Stimulated activated naive CD8-positive, alpha-beta T cell treated with anti-CD3 and anti-CD28 coated beads, Interleukin-15, Interleukin-2, amounts not matched to agents 100 ng/mL and 50 ng/mL, for 24 hours (primary cell): ENCODE measurements around the gene ARF3.

ENCODE experiments used
- H3K27ac Mint-ChIP-seq: one replicate; pipeline ENCODE4 v1.8.0; 2021; ENCODE audit warnings: mild to moderate bottlenecking, mixed read lengths
- H3K27me3 Mint-ChIP-seq: one replicate; pipeline ENCODE4 v1.8.0; 2021; ENCODE audit warnings: mixed read lengths
- H3K36me3 Mint-ChIP-seq: one replicate; pipeline ENCODE4 v1.8.0; 2021; ENCODE audit warnings: low read depth, mixed read lengths
- H3K4me1 Mint-ChIP-seq: one replicate; pipeline ENCODE4 v1.8.0; 2021; ENCODE audit warnings: low read depth, mixed read lengths
- H3K4me3 Mint-ChIP-seq: one replicate; pipeline ENCODE4 v1.8.0; 2021; ENCODE audit warnings: mild to moderate bottlenecking, mixed read lengths
- H3K9me3 Mint-ChIP-seq: one replicate; pipeline ENCODE4 v1.8.0; 2021; ENCODE audit warnings: mixed read lengths

ARF3 gene

GRCh38 chr12:48988030-48988649 is 30.9 kb upstream of the ARF3 start:
- Mint-ChIP-seq H3K27me3 (peaks cover 65% of the 10 kb centered on the region), H3K4me3 (no peak overlapping the region)

GRCh38 chr12:48986720-48987291 is 29.5 kb upstream of the ARF3 start:
- Mint-ChIP-seq H3K4me1 (peaks cover 5% of the 10 kb centered on the region), H3K27ac (no peak overlapping the region), H3K36me3 (no peaks in the 10 kb centered on the region), H3K27me3 (peaks cover 74% of the 10 kb centered on the region), H3K9me3 (no peaks in the 10 kb centered on the region), H3K4me3 (no peak overlapping the region)

More at GRCh38 chr12:48988030-48988649, 30.9 kb upstream of the ARF3 start:
- H3K9me3 Mint-ChIP-seq, result no peaks in the 10 kb centered on the region
- no peaks in the 10 kb centered on the region for H3K36me3 Mint-ChIP-seq
- H3K4me1 Mint-ChIP-seq, result no peaks in the 10 kb centered on the region
- no peak overlapping the region for H3K27ac Mint-ChIP-seq

DNA sequence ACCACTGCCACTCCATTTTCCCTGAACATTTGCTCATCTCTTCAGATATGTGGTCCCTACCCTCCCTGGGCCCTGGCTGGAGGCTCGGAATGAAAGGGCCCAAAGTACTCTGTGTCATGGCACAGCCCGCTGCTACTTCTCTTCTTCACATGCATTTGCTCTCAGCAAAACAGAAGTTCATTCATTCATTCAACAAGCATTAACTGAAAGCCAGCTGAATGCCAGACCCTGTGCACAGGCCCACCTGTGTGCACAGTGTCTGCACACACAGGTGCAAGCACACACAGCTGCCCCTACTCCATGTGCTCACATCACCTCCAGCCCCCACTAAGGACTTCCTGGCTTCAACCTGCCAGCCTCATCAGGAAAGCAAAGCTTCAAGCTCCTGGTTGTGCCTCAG is 28.6 kb upstream of the ARF3 start:
- peaks cover 82% of the 10 kb centered on the region for H3K27me3 Mint-ChIP-seq
- H3K4me1 Mint-ChIP-seq, result peaks cover 14% of the 10 kb centered on the region
- H3K27ac Mint-ChIP-seq, result no peak overlapping the region
- H3K36me3 Mint-ChIP-seq, result no peaks in the 10 kb centered on the region
- no peaks in the 10 kb centered on the region for H3K9me3 Mint-ChIP-seq
- H3K4me3 Mint-ChIP-seq, result no peak overlapping the region

DNA sequence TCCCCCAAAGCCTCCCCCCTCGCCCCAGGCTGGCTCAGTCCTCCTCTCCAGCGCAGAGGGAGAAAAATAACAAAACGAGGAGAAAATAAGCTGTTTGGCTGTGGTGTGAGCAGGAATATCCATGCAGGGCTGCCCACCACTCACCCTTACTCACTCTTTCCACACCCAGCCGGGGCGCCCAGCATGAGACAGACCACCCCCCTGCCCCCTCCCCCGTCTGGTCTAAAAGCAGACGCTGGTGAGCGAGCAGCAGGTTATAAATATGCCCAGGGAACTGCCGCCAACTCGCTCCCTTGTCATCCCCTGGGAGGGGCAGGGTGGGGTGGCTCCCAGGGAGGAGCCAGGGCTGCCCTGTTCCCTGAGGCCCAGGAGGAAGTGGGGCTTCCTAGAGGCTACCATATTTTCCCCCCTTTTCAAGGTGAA is 28.2 kb upstream of the ARF3 start:
- Mint-ChIP-seq H3K36me3 (no peaks in the 10 kb centered on the region), H3K27me3 (peaks cover 82% of the 10 kb centered on the region), H3K27ac (no peak overlapping the region), H3K4me1 (peaks cover 18% of the 10 kb centered on the region), H3K4me3 (no peak overlapping the region), H3K9me3 (no peaks in the 10 kb centered on the region)

DNA sequence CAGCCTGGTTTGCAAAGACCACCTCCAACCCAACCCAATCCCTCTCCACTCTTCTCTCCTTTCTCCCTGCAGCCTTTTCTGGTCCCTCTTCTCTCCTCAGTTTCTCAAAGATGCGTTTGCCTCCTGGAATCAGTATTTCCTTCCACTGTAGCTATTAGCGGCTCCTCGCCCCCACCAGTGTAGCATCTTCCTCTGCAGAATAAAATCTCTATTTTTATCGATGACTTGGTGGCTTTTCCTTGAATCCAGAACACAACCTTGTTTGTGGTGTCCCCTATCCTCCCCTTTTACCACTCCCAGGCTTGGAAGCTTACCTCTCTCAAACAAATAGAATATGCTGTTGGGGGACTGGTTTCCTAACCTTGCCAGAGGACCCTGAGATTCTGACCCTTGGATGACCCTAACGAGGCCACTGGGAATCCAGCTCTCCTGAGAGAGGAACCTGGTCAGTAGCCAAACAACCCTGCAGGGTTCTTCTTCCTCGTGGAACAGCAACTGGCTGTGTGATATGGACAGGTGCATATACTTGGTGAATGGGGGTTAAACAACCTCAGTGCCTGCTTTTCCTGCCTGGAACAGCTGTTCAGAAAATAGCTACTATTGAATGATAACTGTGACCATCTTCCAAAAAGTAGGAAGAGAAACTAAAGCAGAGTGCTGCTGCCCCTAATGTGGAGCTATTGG is 25.3 kb upstream of the ARF3 start:
- no peak overlapping the region for H3K27ac Mint-ChIP-seq

DNA sequence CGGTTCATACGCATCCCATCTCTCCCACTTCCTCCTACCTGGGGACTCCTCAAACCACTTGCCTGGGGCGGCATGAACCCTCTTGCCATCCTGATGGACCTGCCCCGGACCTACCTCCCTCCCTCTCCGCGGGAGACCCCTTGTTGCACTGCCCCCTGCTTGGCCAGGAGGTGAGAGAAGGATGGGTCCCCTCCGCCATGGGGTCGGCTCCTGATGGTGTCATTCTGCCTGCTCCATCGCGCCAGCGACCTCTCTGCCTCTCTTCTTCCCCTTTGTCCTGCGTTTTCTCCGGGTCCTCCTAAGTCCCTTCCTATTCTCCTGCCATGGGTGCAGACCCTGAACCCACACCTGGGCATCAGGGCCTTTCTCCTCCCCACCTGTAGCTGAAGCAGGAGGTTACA is 24.5 kb upstream of the ARF3 start:
- Mint-ChIP-seq H3K9me3 (no peaks in the 10 kb centered on the region), H3K27me3 (peaks cover 82% of the 10 kb centered on the region), H3K36me3 (no peaks in the 10 kb centered on the region), H3K27ac (peak overlapping the region; percentile 70), H3K4me3 (peak overlapping the region; percentile 66), H3K4me1 (peaks cover 50% of the 10 kb centered on the region)

More for the DNA sequence above, 25.3 kb upstream of the ARF3 start:
- Mint-ChIP-seq H3K27me3 (peaks cover 80% of the 10 kb centered on the region), H3K4me3 (no peak overlapping the region), H3K4me1 (peaks cover 42% of the 10 kb centered on the region), H3K9me3 (no peaks in the 10 kb centered on the region), H3K36me3 (no peaks in the 10 kb centered on the region)

- H3K36me3 Mint-ChIP-seq, result no peaks in the 10 kb centered on the region
These were observed 23.9 kb upstream of the ARF3 start for GRCh38 chr12:48980953-48981756.

GRCh38 chr12:48980389-48980952 is 23.2 kb upstream of the ARF3 start:
- no peaks in the 10 kb centered on the region for H3K36me3 Mint-ChIP-seq
- peak overlapping the region; percentile 66 for H3K4me3 Mint-ChIP-seq
- peaks cover 87% of the 10 kb centered on the region for H3K27me3 Mint-ChIP-seq
- peaks cover 52% of the 10 kb centered on the region for H3K4me1 Mint-ChIP-seq
- H3K9me3 Mint-ChIP-seq, result no peaks in the 10 kb centered on the region
- H3K27ac Mint-ChIP-seq, result no peak overlapping the region

More at GRCh38 chr12:48980953-48981756, 23.9 kb upstream of the ARF3 start:
- H3K4me3 Mint-ChIP-seq, result peak overlapping the region; percentile 66
- H3K4me1 Mint-ChIP-seq, result peaks cover 52% of the 10 kb centered on the region
- H3K27me3 Mint-ChIP-seq, result peaks cover 87% of the 10 kb centered on the region
- H3K9me3 Mint-ChIP-seq, result no peaks in the 10 kb centered on the region
- H3K27ac Mint-ChIP-seq, result peak overlapping the region; percentile 70

DNA sequence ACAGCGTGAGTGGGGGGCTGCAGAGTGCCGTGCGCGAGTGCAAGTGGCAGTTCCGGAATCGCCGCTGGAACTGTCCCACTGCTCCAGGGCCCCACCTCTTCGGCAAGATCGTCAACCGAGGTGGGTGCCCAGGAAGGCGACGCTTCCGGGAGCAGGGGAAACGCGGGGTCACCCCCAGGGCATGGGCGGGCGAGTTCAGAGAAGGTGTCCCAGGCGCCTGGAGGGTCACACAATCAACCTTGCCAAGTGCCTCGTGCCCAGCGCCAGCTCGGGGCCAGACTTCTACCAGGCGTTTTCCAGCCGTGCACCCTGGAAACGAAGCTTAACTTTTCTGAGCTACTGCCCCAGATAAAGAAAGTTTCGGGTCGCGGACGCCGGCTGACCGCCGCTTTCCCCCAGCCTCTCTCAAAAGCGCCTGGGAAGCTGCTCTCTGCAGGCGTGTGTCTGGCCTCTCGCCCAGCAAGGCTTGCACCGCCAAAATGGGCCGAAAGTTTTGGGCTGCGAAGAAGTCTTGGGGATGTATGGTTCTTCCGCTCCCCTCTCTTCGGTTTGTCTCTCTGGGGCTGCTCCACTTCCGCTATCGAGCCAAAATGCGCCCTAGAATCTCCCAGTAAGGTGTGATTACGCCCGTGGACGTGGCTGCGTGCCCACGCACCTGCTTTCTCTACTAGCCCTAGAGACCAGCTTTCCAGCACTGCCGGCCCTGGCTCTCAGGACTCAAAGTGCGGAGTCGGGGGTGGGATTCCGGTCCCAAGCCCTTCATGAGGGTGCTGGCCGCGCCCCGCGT is 22.5 kb upstream of the ARF3 start:
- peak overlapping the region; percentile 66 for H3K4me3 Mint-ChIP-seq
- no peaks in the 10 kb centered on the region for H3K36me3 Mint-ChIP-seq
- no peak overlapping the region for H3K27ac Mint-ChIP-seq
- no peaks in the 10 kb centered on the region for H3K9me3 Mint-ChIP-seq
- H3K27me3 Mint-ChIP-seq, result peaks cover 87% of the 10 kb centered on the region
- H3K4me1 Mint-ChIP-seq, result peaks cover 52% of the 10 kb centered on the region

DNA sequence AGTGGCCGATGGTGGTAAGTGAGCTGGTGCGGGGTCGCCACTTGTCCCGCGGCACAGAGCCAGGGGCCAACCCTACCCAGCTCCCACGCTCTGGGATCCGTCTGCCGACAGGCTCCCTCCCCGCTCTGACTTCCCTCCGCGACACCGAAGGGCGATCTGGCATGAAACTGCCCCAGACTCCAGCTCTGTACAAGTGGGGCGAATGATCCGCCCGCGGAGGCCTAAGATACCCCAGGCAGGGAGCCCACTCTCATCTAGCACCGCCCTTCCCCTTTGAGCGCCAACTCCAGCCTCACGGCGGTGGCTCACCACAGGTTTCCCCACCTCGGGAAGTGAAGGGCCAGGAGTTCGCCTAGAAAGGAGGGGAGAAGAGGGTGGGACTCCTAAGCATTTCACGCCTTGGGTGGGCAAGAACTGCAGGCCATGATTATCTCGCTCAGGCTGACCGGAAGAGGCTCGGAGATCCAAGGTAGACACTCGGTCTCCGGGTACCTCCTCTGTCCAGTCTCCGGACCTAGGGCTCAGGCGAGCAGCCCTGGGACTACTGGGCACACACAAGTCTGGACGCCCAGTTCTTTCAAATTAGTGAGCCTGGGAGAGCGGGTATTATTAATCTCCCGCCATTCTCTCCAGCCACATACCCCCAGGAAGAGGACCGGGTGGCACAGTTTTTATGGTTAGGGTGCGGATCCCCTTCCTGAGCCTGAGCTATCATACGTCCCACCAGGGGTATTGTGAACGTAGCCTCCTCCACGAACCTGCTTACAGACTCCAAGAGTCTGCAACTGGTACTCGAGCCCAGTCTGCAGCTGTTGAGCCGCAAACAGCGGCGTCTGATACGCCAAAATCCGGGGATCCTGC is 21.7 kb upstream of the ARF3 start:
- Mint-ChIP-seq H3K4me3 (peak overlapping the region; percentile 66), H3K27ac (peak overlapping the region; percentile 52), H3K27me3 (peaks cover 86% of the 10 kb centered on the region), H3K9me3 (no peaks in the 10 kb centered on the region), H3K36me3 (no peaks in the 10 kb centered on the region), H3K4me1 (peaks cover 52% of the 10 kb centered on the region)

DNA sequence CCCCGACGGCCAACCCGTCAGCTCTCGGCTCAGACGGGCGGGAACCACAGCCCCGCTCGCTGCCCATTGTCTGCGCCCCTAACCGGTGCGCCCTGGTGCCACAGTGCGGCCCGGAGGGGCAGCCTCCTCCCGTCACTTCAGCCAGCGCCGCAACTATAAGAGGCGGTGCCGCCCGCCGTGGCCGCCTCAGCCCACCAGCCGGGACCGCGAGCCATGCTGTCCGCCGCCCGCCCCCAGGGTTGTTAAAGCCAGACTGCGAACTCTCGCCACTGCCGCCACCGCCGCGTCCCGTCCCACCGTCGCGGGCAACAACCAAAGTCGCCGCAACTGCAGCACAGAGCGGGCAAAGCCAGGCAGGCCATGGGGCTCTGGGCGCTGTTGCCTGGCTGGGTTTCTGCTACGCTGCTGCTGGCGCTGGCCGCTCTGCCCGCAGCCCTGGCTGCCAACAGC is 21.0 kb upstream of the ARF3 start, which contains the start of gene WNT1:
Gene WNT1 (plus strand): TSS at position 32 of the 450 bp plus-strand sequence. CDS start 329 bp downstream, at position 361.
- Mint-ChIP-seq H3K4me1 (peaks cover 53% of the 10 kb centered on the region), H3K27ac (peak within 1 kb of the TSS; percentile 73), H3K27me3 (peaks cover 85% of the 10 kb centered on the region)

DNA sequence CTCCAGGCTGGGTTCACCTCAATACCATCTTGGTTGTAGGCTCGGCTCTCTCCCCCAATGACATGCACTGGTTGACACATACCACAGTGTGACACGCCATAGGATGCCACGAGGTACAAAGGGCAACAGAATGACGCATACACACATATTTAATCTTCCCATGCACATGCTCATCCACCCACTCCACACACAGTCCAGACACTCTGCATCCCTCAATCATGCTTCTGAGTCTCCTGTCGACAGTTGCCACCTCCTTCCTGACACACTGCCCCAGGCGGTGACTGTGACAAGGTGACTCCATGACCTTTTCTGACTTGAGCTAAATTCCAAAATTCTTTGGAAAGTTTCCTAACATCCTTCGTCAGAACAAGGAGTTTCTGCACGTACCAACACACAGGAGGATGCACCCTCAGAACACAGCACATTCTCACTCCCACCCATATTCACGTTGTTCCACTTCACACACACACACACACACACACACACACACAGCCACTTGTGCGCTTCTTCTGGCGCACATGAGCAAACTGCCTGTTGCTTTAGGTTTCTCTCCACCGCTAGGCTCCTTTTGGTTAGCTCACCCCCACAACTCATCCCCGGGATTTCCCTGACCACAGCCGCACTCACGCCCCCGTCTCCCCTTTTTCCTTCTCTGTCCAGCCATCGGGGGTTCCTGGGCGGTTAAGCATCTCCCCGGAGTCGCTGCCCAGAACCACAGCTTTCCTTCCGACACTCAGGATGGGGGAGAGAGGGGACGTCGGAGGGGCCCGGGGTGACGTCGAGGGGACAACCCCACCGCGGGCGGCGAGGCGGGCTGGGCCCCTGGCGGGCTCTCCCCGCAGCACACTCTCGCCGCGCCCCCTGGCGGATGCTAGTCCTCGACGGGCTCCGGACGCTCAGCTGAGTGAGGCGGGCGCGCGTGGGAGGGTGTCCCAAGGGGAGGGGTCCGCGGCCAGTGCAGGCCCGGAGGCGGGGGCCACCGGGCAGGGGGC is 20.3 kb upstream of the ARF3 start:
- peaks cover 61% of the 10 kb centered on the region for H3K4me1 Mint-ChIP-seq
- H3K36me3 Mint-ChIP-seq, result no peaks in the 10 kb centered on the region
- H3K27ac Mint-ChIP-seq, result peak overlapping the region; percentile 73
- H3K4me3 Mint-ChIP-seq, result peak overlapping the region; percentile 69
- H3K9me3 Mint-ChIP-seq, result no peaks in the 10 kb centered on the region
- peaks cover 87% of the 10 kb centered on the region for H3K27me3 Mint-ChIP-seq

More for the DNA sequence above, 21.0 kb upstream of the ARF3 start, which contains the start of gene WNT1:
- no peaks in the 10 kb centered on the region for H3K36me3 Mint-ChIP-seq
- no peaks in the 10 kb centered on the region for H3K9me3 Mint-ChIP-seq
- peak within 1 kb of the TSS; percentile 69 for H3K4me3 Mint-ChIP-seq
